K562 (cell line): ENCODE data around the gene ZNF512B. TPM values are rescaled to one million over a fixed set of nuclear protein-coding genes. Genes with fewer than 3 reads are reported as not detected.

Source experiments
- ATAC-seq: fragments of 200-7000 bp; cut with Tn5 transposase; 3 replicates; pipeline ENCODE4 v1.9.1; 2020; ENCODE audit warnings: moderate library complexity
- BruUV-seq: library from RNA; stranded (reverse); fragments of 400-500 nt; replicated peaks from 2 replicates; lab custom pipeline; 2021; lab: Mats Ljungman, UMichigan
- CTCF ChIA-PET: fragments of 300-600 bp; formaldehyde crosslinking; extraction: SDS; loops from one replicate; lab custom pipeline; 2021; ENCODE audit warnings: low intra/inter-chr PET ratio; lab: Yijun Ruan, JAX
- POLR2A ChIA-PET: fragments of 300-600, 350-650 bp; sonication (Branson Sonifier 250); formaldehyde crosslinking; extraction: SDS; loops from one replicate; lab custom pipeline; 2021; ENCODE audit warnings: antibody characterized with exemption, inconsistent platforms; lab: Yijun Ruan, JAX
- DNase-seq, 4 experiments: peaks; one replicate each; pipeline versions ENCODE4 v3.0.0 to v3.0.0-alpha.2; 2011 to 2018; ENCODE audit warnings: low spot score in 3 of 4, mixed read lengths in 3 of 4; ENCODE audit errors: extremely low read depth in 1 of 4
- FAIRE-seq: peaks from 2 replicates; lab custom pipeline; 2011; peaks lifted over from hg19 to GRCh38; lab: Jason Lieb, UNC
- H2AFZ ChIP-seq: 2 replicates; pipeline ENCODE4 v1.6.0; 2011; ENCODE audit warnings: low read depth, low read length, control low read depth, inconsistent platforms
- H3K27ac ChIP-seq: fragments of 200-600 bp; 3 replicates; pipeline ENCODE4 v1.8.0; 2011; ENCODE audit warnings: low read depth, mild to moderate bottlenecking, control low read depth, inconsistent platforms, low read length, moderate library complexity, mixed read lengths; ENCODE audit errors: extremely low read depth
- H3K27me3 ChIP-seq, 2 experiments: fragments of 300-600 bp in 1 of 2; 2 replicates in 1 of 2; 3 replicates in 1 of 2; pipeline versions ENCODE4 v1.6.0 to v1.8.0; 2011; ENCODE audit warnings: inconsistent platforms in 2 of 2, low read length in 2 of 2, mild to moderate bottlenecking in 1 of 2, mixed read lengths in 1 of 2, moderate library complexity in 1 of 2; ENCODE audit not compliant: control insufficient read depth in 2 of 2, insufficient read depth in 2 of 2
- H3K36me3 ChIP-seq: fragments of 300-600 bp; 3 replicates; pipeline ENCODE4 v1.8.0; 2011; ENCODE audit warnings: mild to moderate bottlenecking, low read length, inconsistent platforms; ENCODE audit not compliant: control insufficient read depth, insufficient read depth
- H3K4me1 ChIP-seq, 2 experiments: fragments of 200-600 bp in 1 of 2; replicated peaks in 1 of 2; 2 replicates in 1 of 2; 3 replicates in 1 of 2; pipeline versions ENCODE4 v1.5.1 to v1.8.0; 2011; ENCODE audit warnings: inconsistent platforms in 2 of 2, low read length in 2 of 2, mild to moderate bottlenecking in 1 of 2, mixed read lengths in 1 of 2, moderate library complexity in 1 of 2; ENCODE audit not compliant: control insufficient read depth in 2 of 2, insufficient read depth in 2 of 2
- H3K4me2 ChIP-seq: 2 replicates; pipeline ENCODE4 v1.6.1; 2011; ENCODE audit warnings: low read length, control low read depth, inconsistent platforms, mixed read lengths; ENCODE audit not compliant: insufficient read depth
- H3K4me3 ChIP-seq: fragments of 200-600 bp; sonication (generic), shearing (Covaris generic); 2 replicates; pipeline ENCODE4 v1.5.1; 2016; ENCODE audit warnings: control low read depth, inconsistent platforms
- H3K79me2 ChIP-seq: fragments of 200-600 bp; 3 replicates; pipeline ENCODE4 v1.8.0; 2011; ENCODE audit warnings: low read length, inconsistent platforms; ENCODE audit not compliant: control insufficient read depth, insufficient read depth
- H3K9ac ChIP-seq, 2 experiments: 2 replicates each; pipeline versions ENCODE4 v1.6.0 to v1.6.1; 2011; ENCODE audit warnings: low read depth in 2 of 2, low read length in 2 of 2, control low read depth in 1 of 2, inconsistent platforms in 1 of 2, mild to moderate bottlenecking in 1 of 2, mixed read lengths in 1 of 2; ENCODE audit not compliant: insufficient read depth in 1 of 2
- H3K9me1 ChIP-seq: one replicate; pipeline ENCODE4 v1.6.0; 2011; ENCODE audit warnings: inconsistent platforms, mild to moderate bottlenecking, low read length, moderate library complexity; ENCODE audit not compliant: control insufficient read depth, insufficient read depth
- H3K9me3 ChIP-seq: replicated peaks from 2 replicates; pipeline ENCODE4 v1.5.1; 2011; ENCODE audit warnings: low read depth, low read length, inconsistent platforms; ENCODE audit not compliant: control insufficient read depth, insufficient read depth
- H4K20me1 ChIP-seq: replicated peaks from 2 replicates; pipeline ENCODE4 v1.6.1; 2011; ENCODE audit warnings: low read length, inconsistent platforms, mixed read lengths; ENCODE audit not compliant: control insufficient read depth, insufficient read depth
- EGR1 ChIP-seq: fragments of 450-650 bp; conservative IDR thresholded peaks from 2 replicates; pipeline ENCODE4 v1.6.1; 2017; ENCODE audit warnings: mild to moderate bottlenecking
- FOXK1 ChIP-seq: sonication (generic); formaldehyde crosslinking; IDR thresholded peaks from 2 replicates; pipeline ENCODE4 v1.8.0; 2022; ENCODE audit warnings: missing genetic modification reagents, mild to moderate bottlenecking, borderline replicate concordance
- KDM5B ChIP-seq: fragments of 200-600 bp; sonication (generic); IDR thresholded peaks from 2 replicates; pipeline ENCODE4 v1.6.1; 2012; ENCODE audit warnings: low read depth, mild to moderate bottlenecking, moderate library complexity, low read length, control low read depth, inconsistent platforms; ENCODE audit not compliant: insufficient replicate concordance
- POLR2A ChIP-seq: fragments of 450-650 bp; conservative IDR thresholded peaks from 2 replicates; pipeline ENCODE4 v1.6.1; 2016
- SAFB ChIP-seq: fragments of 200-400 bp; formaldehyde crosslinking; IDR thresholded peaks from 2 replicates; pipeline ENCODE4 v1.6.1; 2017; ENCODE audit warnings: low read depth, low read length, borderline replicate concordance
- TAF1 ChIP-seq: IDR thresholded peaks from 2 replicates; pipeline ENCODE4 v1.6.1; 2011; ENCODE audit warnings: mild to moderate bottlenecking, low read length, moderate library complexity; ENCODE audit not compliant: insufficient read depth, control insufficient read depth, severe bottlenecking; ENCODE audit errors: extremely low read depth
- ZFPM2 ChIP-seq: fragments of 250-450 bp; sonication (Bioruptor Pico); IDR thresholded peaks from 2 replicates; pipeline ENCODE4 v1.5.1; 2022; ENCODE audit warnings: mild to moderate bottlenecking
- ZNF143 ChIP-seq: sonication (generic); formaldehyde crosslinking; IDR thresholded peaks from 2 replicates; pipeline ENCODE4 v1.9.0; 2022; ENCODE audit warnings: mild to moderate bottlenecking, missing genetic modification reagents
- ZNF431 ChIP-seq: sonication (generic); formaldehyde crosslinking; IDR thresholded peaks from 2 replicates; pipeline ENCODE4 v1.8.0; 2022; ENCODE audit warnings: mild to moderate bottlenecking, missing genetic modification reagents
- WGBS: fragments of 100-300 bp; shearing (Covaris generic); methylation state at CpG from one replicate; pipeline ENCODE4 v1.1.6; 2016; ENCODE audit warnings: low coverage, mixed read lengths; ENCODE audit not compliant: insufficient coverage; ENCODE audit errors: missing lambda C conversion rate; 5-methylcytosine and 5-hydroxymethylcytosine counted together
- in situ Hi-C: fragments of 300-500 bp; cut with MboI; formaldehyde crosslinking; loops from 4 replicates; pipeline ENCODE4 v1.15.0; 2018; ENCODE audit warnings: inconsistent platforms, mixed read lengths
- intact Hi-C: fragments of 100-400 bp; cut with micrococcal nuclease; formaldehyde crosslinking; loops from 2 replicates; pipeline ENCODE4 v1.14.2; 2022
- polyA plus RNA-seq, 8 experiments: library from polyadenylated mRNA; depleted of rRNA in 4 of 8; stranded (reverse) in 5 of 8; unstranded in 3 of 8; fragments of >200 nt; fragmentation: Nextera tagmentation in 2 of 8; fragmentation: Illumina TruSeq in 1 of 8; extraction: Ambion mirVana in 2 of 8; extraction: Trizol in 1 of 8; gene quantifications; 2 replicates each; pipeline versions ENCODE4 v1.2.1 to v1.2.3, GENCODE V29; 2011 to 2014; ENCODE audit warnings: inconsistent platforms in 1 of 8, missing spikeins in 1 of 8
- total RNA-seq, 7 experiments: library from RNA; depleted of rRNA in 6 of 7; stranded (reverse); fragments of >200 nt in 6 of 7; fragmentation: Illumina TruSeq in 2 of 7; extraction: Trizol in 2 of 7; gene quantifications; 2 replicates each; pipeline versions ENCODE4 v1.2.1 to v1.2.3, GENCODE V29; 2011 to 2021; ENCODE audit warnings: low replicate concordance in 1 of 7
- TF ChIP-seq, protein P1 (sequence below), 2 experiments: IDR thresholded peaks; 2 replicates each; pipeline ENCODE4 v1.6.1; 2011; ENCODE audit warnings: borderline replicate concordance in 1 of 2, control low read depth in 1 of 2, low read depth in 1 of 2, low read length in 1 of 2, mild to moderate bottlenecking in 1 of 2, mixed read lengths in 1 of 2, moderate library complexity in 1 of 2; ENCODE audit not compliant: insufficient read depth in 1 of 2, insufficient read length in 1 of 2, poor library complexity in 1 of 2, severe bottlenecking in 1 of 2; ENCODE audit errors: extremely low read depth in 1 of 2
- TF ChIP-seq, protein P2 (sequence below): fragments of 450-650 bp; IDR thresholded peaks from 2 replicates; pipeline ENCODE4 v1.6.1; 2018; ENCODE audit not compliant: partially characterized antibody
- TF ChIP-seq, protein P3 (sequence below): fragments of 450-650 bp; IDR thresholded peaks from one replicate; pipeline ENCODE4 v1.6.1; 2018; ENCODE audit warnings: mild to moderate bottlenecking, moderate library complexity; ENCODE audit not compliant: partially characterized antibody

ZNF512B gene
- total and polyA plus RNA-seq, 9 of the 15 experiments (the other 6 are each of a cell fraction or from before 2014, with no cell fraction given): 0.01 to 27.8 (median 8.2) TPM

- peak within 1 kb of the TSS; percentile 100 for H3K4me3 ChIP-seq
- FAIRE-seq: no peak
- H3K4me2 ChIP-seq: peak within 1 kb of the TSS; percentile 99
- in situ Hi-C loops: no loop called here
- H3K27ac ChIP-seq: peak within 1 kb of the TSS; percentile 83
- intact Hi-C loops: loop anchor here (5.0 to 10.0 kb wide), 3 partner anchors 73 to 195 kb away; partner anchors contain the start of genes ABHD16B and TPD52L2
- peak within 1 kb of the TSS; percentile 86 to 92 for H3K9ac ChIP-seq
- no peaks in the 10 kb centered on the region for H4K20me1 ChIP-seq
- ATAC-seq: peak; percentile 20
- H3K4me1 ChIP-seq: peaks cover 24 to 56% of the 10 kb centered on the region in 2 experiments
- DNase-seq: peak; percentile 63 to 77 (median 67)
- WGBS: 28% methylated on average over 25 of the region's 52 CpGs
- no peaks in the 10 kb centered on the region for H3K27me3 ChIP-seq
- H2AFZ ChIP-seq: peak within 1 kb of the TSS; percentile 83
- no peaks in the 10 kb centered on the region for H3K9me3 ChIP-seq
- POLR2A ChIA-PET: interaction anchor here (0.6 to 1.4 kb wide), 3 partner anchors 22 to 455 kb away, joined by 3 read pairs; no protein-coding TSS in a partner anchor
- BruUV-seq: no TSS peak
- H3K9me1 ChIP-seq: peaks cover 3% of the 10 kb centered on the region
- peaks cover 33% of the 10 kb centered on the region for H3K79me2 ChIP-seq
- CTCF ChIA-PET: interaction anchor here (0.7 kb wide), 1 partner anchor 25 kb away, joined by 4 read pairs; no protein-coding TSS in a partner anchor
- peaks cover 31% of the 10 kb centered on the region; the same call in 2 of the 3 replicates for H3K36me3 ChIP-seq
- TF ChIP-seq, protein P1, sequence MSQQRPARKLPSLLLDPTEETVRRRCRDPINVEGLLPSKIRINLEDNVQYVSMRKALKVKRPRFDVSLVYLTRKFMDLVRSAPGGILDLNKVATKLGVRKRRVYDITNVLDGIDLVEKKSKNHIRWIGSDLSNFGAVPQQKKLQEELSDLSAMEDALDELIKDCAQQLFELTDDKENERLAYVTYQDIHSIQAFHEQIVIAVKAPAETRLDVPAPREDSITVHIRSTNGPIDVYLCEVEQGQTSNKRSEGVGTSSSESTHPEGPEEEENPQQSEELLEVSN (IDR thresholded peaks at IDR 0.05; ENCODE audit: borderline replicate concordance in 1 of 2, extremely low read depth in 1 of 2, insufficient read depth in 1 of 2, insufficient read length in 1 of 2, low read depth in 1 of 2, low read length in 1 of 2, poor library complexity in 1 of 2, severe bottlenecking in 1 of 2): peak in 1 of 2 experiments; percentile 37
- TF ChIP-seq ZFPM2: 0 out of 2 replicates have a peak, but pooled peaks have one; percentile 53
- peak; percentile 66 for TF ChIP-seq KDM5B
- TF ChIP-seq ZNF143: 0 out of 2 replicates have a peak, but pooled peaks have one; percentile 2
- peak; percentile 28 for TF ChIP-seq TAF1
- TF ChIP-seq SAFB: peak; percentile 64
- TF ChIP-seq, protein P2, sequence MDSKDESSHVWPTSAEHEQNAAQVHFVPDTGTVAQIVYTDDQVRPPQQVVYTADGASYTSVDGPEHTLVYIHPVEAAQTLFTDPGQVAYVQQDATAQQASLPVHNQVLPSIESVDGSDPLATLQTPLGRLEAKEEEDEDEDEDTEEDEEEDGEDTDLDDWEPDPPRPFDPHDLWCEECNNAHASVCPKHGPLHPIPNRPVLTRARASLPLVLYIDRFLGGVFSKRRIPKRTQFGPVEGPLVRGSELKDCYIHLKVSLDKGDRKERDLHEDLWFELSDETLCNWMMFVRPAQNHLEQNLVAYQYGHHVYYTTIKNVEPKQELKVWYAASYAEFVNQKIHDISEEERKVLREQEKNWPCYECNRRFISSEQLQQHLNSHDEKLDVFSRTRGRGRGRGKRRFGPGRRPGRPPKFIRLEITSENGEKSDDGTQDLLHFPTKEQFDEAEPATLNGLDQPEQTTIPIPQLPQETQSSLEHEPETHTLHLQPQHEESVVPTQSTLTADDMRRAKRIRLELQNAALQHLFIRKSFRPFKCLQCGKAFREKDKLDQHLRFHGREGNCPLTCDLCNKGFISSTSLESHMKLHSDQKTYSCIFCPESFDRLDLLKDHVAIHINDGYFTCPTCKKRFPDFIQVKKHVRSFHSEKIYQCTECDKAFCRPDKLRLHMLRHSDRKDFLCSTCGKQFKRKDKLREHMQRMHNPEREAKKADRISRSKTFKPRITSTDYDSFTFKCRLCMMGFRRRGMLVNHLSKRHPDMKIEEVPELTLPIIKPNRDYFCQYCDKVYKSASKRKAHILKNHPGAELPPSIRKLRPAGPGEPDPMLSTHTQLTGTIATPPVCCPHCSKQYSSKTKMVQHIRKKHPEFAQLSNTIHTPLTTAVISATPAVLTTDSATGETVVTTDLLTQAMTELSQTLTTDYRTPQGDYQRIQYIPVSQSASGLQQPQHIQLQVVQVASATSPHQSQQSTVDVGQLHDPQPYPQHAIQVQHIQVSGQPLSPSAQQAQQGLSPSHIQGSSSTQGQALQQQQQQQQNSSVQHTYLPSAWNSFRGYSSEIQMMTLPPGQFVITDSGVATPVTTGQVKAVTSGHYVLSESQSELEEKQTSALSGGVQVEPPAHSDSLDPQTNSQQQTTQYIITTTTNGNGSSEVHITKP: peak; percentile 26
- peak; percentile 72 for TF ChIP-seq EGR1
- TF ChIP-seq, protein P3, sequence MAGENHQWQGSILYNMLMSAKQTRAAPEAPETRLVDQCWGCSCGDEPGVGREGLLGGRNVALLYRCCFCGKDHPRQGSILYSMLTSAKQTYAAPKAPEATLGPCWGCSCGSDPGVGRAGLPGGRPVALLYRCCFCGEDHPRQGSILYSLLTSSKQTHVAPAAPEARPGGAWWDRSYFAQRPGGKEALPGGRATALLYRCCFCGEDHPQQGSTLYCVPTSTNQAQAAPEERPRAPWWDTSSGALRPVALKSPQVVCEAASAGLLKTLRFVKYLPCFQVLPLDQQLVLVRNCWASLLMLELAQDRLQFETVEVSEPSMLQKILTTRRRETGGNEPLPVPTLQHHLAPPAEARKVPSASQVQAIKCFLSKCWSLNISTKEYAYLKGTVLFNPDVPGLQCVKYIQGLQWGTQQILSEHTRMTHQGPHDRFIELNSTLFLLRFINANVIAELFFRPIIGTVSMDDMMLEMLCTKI: no peak
- peak; percentile 57 for TF ChIP-seq POLR2A
- 0 out of 2 replicates have a peak, but pooled peaks have one; percentile 0 for TF ChIP-seq FOXK1
- TF ChIP-seq ZNF431 (CRISPR knock-in tag): no peak
Measured at GRCh38 chr20:63979557-63980316, 10.0 kb upstream of the ZNF512B start, which contains the start of gene SAMD10. Gene SAMD10, minus strand, starts transcription at chr20:63979642. Its CDS starts 175 bp downstream, at chr20:63979467.
